ENCODE measurements around the gene OSR1. TPM values are rescaled to one million over a fixed set of nuclear protein-coding genes. Genes with fewer than 3 reads are reported as not detected.

Gene OSR1
- total and polyA plus RNA-seq, 9 of the 15 experiments (the other 6 are each of a cell fraction or from before 2014, with no cell fraction given) = not detected

- TF ChIP-seq, protein P1, sequence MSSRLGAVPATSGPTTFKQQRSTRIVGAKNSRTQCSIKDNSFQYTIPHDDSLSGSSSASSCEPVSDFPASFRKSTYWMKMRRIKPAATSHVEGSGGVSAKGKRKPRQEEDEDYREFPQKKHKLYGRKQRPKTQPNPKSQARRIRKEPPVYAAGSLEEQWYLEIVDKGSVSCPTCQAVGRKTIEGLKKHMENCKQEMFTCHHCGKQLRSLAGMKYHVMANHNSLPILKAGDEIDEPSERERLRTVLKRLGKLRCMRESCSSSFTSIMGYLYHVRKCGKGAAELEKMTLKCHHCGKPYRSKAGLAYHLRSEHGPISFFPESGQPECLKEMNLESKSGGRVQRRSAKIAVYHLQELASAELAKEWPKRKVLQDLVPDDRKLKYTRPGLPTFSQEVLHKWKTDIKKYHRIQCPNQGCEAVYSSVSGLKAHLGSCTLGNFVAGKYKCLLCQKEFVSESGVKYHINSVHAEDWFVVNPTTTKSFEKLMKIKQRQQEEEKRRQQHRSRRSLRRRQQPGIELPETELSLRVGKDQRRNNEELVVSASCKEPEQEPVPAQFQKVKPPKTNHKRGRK (tag; IDR thresholded peaks at IDR 0.05) = no peak
- TF ChIP-seq, protein P2, sequence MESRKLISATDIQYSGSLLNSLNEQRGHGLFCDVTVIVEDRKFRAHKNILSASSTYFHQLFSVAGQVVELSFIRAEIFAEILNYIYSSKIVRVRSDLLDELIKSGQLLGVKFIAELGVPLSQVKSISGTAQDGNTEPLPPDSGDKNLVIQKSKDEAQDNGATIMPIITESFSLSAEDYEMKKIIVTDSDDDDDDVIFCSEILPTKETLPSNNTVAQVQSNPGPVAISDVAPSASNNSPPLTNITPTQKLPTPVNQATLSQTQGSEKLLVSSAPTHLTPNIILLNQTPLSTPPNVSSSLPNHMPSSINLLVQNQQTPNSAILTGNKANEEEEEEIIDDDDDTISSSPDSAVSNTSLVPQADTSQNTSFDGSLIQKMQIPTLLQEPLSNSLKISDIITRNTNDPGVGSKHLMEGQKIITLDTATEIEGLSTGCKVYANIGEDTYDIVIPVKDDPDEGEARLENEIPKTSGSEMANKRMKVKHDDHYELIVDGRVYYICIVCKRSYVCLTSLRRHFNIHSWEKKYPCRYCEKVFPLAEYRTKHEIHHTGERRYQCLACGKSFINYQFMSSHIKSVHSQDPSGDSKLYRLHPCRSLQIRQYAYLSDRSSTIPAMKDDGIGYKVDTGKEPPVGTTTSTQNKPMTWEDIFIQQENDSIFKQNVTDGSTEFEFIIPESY (CRISPR knock-in tag; IDR thresholded peaks at IDR 0.05) = 0 out of 2 replicates have a peak, but pooled peaks have one; percentile 14
- TF ChIP-seq RHOXF2B (CRISPR knock-in tag; conservative IDR thresholded peaks at IDR 0.05) (no peak), CREB1 (IDR thresholded peaks at IDR 0.05) (no peak), CREB1 (CRISPR knock-in tag; IDR thresholded peaks at IDR 0.05) (0 out of 2 replicates have a peak, but pooled peaks have one; percentile 26), ZNF175 (CRISPR knock-in tag; IDR thresholded peaks at IDR 0.05; ENCODE audit: low read depth) (no peak), SRSF9 (IDR thresholded peaks at IDR 0.05; ENCODE audit: borderline replicate concordance, low read depth, low read length) (no peak), ETV5 (CRISPR knock-in tag; IDR thresholded peaks at IDR 0.05; ENCODE audit: low read depth) (no peak), L3MBTL2 (IDR thresholded peaks at IDR 0.05) (peak; percentile 42), ZNF12 (CRISPR knock-in tag; IDR thresholded peaks at IDR 0.05) (no peak), ZNF124 (CRISPR knock-in tag; IDR thresholded peaks at IDR 0.05) (no peak), HSF4 (CRISPR knock-in tag; IDR thresholded peaks at IDR 0.05; ENCODE audit: borderline replicate concordance) (no peak), RAD21 (CRISPR knock-in tag; conservative IDR thresholded peaks at IDR 0.05 in 1 of 2, IDR thresholded peaks at IDR 0.05 in 1 of 2) (peak in 1 of 2 experiments; percentile 52; a peak in 3 of 4 replicates), EWSR1 (IDR thresholded peaks at IDR 0.05; ENCODE audit: borderline replicate concordance, low read depth, partially characterized antibody) (no peak), NR2F6 (CRISPR knock-in tag; IDR thresholded peaks at IDR 0.05) (no peak), NFIX (CRISPR knock-in tag; IDR thresholded peaks at IDR 0.05; ENCODE audit: low read depth) (no peak), ATF1 (CRISPR knock-in tag; IDR thresholded peaks at IDR 0.05) (no peak), ATF1 (tag; IDR thresholded peaks at IDR 0.05) (0 out of 2 replicates have a peak, but pooled peaks have one; percentile 19)
- TF ChIP-seq, protein P3, sequence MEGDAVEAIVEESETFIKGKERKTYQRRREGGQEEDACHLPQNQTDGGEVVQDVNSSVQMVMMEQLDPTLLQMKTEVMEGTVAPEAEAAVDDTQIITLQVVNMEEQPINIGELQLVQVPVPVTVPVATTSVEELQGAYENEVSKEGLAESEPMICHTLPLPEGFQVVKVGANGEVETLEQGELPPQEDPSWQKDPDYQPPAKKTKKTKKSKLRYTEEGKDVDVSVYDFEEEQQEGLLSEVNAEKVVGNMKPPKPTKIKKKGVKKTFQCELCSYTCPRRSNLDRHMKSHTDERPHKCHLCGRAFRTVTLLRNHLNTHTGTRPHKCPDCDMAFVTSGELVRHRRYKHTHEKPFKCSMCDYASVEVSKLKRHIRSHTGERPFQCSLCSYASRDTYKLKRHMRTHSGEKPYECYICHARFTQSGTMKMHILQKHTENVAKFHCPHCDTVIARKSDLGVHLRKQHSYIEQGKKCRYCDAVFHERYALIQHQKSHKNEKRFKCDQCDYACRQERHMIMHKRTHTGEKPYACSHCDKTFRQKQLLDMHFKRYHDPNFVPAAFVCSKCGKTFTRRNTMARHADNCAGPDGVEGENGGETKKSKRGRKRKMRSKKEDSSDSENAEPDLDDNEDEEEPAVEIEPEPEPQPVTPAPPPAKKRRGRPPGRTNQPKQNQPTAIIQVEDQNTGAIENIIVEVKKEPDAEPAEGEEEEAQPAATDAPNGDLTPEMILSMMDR (IDR thresholded peaks at IDR 0.05 in 2 of 3, conservative IDR thresholded peaks at IDR 0.05 in 1 of 3; ENCODE audit: insufficient read depth in 2 of 3, low read depth in 1 of 3, low read length in 3 of 3) = peak; percentile 57 to 78 (median 62); a peak in 5 of 6 replicates
These were observed 8.3 kb downstream of the OSR1 start (continued) for GRCh38 chr2:19349911-19350677.
